HPDE6-E6E7 (cell line): ENCODE measurements around the gene ZNF562.

Source experiments
- DNase-seq: peaks from one replicate; pipeline ENCODE4 v3.0.0; 2011; ENCODE audit warnings: missing footprints; ENCODE audit errors: extremely low spot score

Gene ZNF562

DNA sequence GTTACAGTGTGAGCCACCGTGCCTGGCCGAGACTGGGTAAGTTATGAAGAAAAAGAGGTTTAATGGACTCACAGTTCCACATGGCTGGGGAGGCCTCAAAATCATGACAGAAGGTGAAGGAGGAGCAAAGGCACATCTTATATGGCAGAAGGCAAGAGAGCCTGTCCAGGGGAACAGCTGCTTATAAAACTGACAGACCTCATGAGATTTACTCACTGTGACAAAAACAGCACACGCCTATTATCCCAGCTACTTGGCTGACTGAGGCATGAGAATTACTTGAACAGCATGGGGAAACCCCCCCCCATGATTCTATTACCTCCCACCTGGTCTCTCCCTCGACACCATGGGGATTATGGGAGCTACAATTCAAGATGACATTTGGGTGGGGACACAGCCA, 30.4 kb downstream of the ZNF562 start:
- no peak for DNase-seq

DNA sequence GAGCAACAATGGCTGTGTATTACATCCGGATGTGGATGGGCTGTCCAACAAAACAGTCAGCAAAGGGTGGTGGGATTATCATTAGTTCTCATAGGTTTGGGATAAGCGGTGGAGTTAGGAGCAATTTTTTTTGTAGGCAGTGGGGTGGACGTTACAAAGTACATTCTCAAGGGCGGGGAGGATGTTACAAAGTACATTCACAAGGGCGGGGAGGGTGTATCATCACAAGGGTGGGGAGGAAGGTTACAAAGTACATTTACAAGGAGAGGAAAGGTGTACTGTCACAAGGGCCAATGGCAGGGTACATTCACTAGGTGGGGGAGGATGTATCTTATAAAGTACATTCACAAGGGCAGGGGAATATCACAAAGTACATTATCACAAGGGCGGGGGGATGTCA, 33.1 kb downstream of the ZNF562 start:
- DNase-seq, result no peak

DNA sequence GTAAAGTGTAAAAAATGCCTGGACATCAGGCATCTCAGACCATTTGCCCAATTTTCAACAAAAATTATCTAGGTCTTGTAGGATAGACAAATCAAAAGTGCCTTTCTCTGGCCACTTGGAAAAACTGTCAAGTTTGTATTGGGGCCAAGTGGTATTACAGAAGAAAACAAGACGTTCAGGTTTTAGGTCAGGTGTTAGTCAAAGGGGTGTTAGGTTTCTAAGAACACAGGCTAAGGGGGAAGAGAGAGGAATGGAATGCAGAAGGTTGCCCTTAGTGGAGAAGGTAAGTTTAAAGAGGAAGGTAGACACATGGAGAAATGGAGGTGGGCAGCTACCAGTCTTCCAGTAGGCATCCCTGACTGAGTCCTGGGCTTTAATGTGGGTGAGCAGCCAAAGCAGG, 33.9 kb downstream of the ZNF562 start:
- no peak for DNase-seq

DNA sequence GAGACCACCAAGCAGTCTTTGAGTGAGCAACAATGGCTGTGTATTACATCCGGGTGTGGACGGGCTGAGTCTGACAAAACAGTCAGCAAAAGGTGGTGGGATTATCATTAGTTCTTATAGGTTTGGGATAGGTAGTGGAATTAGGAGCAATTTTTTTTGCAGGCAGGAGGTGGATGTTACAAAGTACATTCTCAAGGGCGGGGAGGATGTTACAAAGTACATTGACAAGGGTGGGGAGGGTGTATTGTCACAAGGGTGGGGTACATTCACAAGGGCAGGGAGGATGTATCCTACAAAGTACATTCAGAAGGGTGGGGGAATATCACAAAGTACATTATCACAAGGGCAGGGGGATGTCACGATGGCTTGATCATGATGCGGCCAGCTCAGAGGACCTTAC, 38.9 kb downstream of the ZNF562 start:
- DNase-seq, result no peak

DNA sequence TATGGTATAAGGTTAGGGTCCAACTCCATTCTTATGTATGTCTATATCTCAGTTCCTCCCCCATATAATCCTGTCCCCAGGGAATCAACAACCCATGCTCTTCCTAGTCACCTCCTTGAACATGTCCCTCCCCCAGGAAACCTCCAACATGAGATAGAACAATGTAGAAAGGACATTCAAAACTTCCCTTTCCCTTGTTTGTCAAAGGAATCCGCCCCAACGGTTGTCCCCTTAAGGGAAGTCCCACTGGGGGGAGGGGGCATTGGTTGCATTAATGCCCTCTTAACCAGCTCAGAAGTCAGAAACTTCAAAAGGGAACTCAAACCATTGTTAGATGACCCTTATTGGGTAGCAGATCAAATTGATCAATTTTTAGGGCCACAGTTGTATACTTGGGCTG, 47.0 kb downstream of the ZNF562 start:
- no peak for DNase-seq

DNA sequence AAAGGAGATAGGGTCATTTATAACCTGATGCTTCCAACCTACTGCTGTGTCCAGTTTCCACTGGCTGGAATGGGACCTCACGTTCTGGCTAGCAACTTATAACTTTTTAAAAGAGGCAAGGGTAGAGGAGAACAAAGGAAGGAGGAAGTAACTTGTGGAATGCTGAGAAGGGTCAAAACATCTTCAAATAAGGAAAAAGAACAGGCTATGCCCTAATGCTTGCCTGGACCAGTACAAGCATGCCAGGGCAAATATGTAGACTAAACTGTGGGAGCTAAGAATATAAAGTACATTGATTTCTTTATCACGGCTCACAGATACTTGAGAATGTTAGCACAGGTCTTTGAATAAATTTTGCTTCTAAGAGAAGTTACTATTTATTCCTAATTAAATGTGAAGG, 52.4 kb downstream of the ZNF562 start:
- DNase-seq, result peak; percentile 26

DNA sequence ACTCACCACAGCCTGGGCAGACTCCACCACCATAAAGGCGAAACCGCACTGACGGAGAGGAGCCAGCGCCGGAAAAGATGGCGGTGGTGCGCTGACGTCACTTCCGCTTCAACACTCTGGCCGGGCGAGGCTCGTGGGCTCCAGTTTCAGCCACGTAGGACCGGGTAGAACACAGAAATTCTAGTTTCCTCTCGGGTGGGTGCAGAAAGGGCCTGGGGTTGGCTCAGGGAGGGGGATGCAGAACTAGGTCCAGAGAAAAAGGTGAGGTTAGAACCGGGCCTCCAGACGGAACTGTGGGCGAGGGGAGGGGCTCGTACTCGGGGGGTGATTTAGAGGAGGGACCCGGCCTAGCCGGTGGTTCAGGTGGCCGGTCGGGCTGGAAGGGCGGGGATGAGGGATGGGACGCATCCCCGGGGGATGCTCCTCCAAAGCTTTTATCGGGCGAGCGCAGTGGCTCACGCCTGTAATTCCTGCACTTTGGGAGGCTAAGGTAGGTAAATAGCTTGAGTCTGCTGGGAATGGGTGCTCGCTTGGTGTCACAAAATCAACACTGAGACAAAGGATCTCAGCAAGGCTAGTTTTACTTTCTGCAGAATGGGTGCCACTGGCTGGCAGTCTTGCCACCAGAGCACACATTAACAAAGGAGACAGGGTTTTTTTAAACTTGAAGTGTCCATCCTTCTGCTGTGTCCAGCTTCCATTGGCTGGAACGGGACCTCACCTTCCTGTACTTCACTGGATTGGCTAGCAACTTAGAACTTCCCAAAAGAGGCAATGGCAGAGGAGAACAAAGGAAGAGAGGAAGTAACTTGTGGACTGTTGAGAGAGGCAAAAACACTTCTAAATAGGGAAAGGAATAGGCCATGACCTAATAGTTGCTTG, 53.5 kb downstream of the ZNF562 start, which contains the start of gene ZNF561:
Gene ZNF561 (minus strand): TSS at position 77 of the 882 bp plus-strand sequence. CDS start 1,776 bp downstream, outside the sequence.
- DNase-seq, result peak; percentile 66

DNA sequence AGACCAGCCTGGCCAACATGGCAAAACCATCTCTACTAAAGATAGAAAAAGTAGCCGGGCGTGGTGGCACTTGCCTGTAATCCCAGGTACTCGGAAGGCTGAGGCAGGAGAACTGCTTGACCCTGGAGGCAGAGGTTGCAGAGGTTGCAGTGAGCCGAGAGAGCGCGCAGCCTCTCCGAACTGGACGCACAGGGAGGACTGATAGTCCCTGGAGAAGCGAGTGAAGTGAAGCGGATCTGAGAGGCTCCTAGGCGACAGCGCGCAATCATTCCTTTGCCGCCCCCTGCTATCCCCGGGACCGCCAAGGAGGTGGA, 54.1 kb downstream of the ZNF562 start:
- no peak for DNase-seq

DNA sequence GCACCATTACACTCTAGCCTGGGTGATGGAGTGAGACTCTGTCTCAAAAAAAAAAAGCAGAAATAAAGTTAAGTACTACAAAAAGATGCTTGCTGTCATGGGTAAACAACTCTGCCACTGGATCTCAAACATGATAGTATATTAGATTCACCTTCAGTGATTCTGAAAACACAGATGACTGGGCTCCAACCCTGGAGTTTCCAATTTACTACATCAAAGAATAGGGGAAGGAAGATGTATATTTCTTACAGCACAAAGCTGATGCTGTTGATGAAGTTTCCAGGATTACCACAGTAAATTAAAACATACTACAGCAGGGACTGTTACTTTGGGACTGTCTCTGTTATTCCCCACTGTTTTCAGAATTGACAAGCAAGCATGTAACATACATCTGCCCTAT, 59.1 kb downstream of the ZNF562 start:
- DNase-seq, result no peak

DNA sequence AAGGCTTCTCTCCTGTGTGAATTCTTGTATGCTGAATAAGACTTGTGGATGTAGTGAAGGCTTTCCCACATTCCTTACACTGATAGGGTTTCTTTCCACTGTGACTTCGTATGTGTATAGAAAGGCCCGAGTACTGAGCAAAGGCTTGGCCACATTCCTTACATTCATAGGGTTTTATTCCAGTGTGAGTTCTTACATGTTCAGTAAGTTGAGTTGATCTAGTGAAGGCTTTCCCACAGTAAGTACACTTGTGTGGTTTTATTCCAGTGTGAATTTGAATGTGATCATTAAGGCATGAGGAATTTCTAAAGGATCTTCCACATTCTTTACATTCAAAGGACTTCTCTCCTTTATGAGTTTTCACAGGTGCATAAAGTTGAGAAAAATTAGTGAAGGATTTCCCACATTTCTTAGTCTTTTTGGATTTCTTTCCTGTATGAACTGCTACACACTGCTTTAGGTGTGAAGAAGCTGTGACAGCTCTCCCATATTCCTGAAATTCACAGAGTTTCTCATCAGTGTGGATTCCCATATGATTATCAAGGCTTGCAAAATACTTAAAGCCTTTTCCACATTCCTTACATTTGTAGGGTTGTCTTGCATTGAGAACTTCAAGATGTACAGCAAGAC, 64.3 kb downstream of the ZNF562 start:
- DNase-seq, result no peak

DNA sequence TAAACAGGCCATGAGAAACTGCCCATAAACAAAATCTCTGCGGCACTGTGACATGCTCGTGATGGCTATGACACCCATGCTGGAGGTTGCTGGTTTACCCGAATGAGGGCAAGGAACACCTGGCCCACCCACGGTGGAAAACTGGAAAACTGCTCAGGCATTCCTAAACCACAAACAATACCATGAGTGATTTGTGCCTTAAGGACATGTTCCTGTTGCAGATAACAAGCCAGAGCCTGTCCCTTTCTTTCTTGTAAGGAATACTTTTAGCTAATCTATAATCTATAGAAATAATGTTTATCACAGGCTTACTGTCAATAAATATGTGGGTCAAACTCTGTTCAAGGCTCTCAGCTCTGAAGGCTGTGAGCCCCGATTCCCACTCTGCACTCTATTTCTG, 66.0 kb downstream of the ZNF562 start:
- DNase-seq, result no peak

DNA sequence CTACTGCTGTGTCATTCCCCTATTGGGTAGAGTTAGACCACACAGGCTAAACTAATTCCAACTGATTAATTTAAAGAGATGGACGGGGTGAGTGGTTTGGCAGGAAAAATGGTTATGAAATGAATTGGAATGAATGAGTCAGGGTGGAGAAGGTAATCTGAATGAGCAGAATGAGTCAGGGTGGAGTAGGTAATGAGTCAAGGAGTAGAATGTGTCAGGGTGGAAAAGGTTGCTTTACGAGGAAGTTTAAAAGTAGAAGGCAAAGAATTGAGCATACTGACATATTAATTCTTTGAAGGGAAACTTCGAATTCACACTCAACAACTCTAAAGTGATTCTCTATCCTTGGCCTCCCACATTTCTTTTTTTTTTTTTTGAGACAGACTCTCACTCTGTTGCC, 77.9 kb downstream of the ZNF562 start:
- peak; percentile 73 for DNase-seq
